DND-41 (cell line): ENCODE results near the gene RPL26.

ENCODE experiments used
- EZH2 ChIP-seq: IDR thresholded peaks from 3 replicates; pipeline ENCODE4 v1.6.1; 2012; ENCODE audit warnings: borderline replicate concordance, low read depth, mild to moderate bottlenecking, moderate library complexity, low read length, inconsistent platforms; ENCODE audit not compliant: severe bottlenecking
- TF ChIP-seq, protein P1 (sequence below): IDR thresholded peaks from 2 replicates; pipeline ENCODE4 v1.5.1; 2012; ENCODE audit warnings: borderline replicate concordance, low read length, moderate library complexity, mild to moderate bottlenecking; ENCODE audit not compliant: poor library complexity, severe bottlenecking; ENCODE audit errors: extremely low read depth

DNA sequence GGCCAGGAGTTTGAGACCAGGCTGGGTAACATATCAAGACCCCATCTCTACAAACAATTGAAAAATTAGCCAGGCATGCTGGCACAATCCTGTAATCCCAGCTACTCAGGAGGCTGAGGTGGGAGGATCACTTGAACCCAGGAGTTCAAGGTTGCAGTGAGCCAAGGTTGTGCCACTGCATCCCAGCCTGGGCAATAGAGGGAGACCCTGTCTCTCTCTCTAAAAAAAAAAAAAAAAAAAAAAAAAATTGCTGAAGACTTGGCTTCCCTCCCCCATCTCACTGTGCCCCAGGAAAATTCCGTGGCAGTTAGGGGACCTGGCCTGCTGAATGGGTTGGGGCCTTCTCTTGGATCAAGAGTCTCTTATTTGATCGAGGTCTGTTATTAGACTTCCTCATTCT lies 43.5 kb downstream of the RPL26 start, which contains the start of gene ODF4:
- TF ChIP-seq, protein P1, sequence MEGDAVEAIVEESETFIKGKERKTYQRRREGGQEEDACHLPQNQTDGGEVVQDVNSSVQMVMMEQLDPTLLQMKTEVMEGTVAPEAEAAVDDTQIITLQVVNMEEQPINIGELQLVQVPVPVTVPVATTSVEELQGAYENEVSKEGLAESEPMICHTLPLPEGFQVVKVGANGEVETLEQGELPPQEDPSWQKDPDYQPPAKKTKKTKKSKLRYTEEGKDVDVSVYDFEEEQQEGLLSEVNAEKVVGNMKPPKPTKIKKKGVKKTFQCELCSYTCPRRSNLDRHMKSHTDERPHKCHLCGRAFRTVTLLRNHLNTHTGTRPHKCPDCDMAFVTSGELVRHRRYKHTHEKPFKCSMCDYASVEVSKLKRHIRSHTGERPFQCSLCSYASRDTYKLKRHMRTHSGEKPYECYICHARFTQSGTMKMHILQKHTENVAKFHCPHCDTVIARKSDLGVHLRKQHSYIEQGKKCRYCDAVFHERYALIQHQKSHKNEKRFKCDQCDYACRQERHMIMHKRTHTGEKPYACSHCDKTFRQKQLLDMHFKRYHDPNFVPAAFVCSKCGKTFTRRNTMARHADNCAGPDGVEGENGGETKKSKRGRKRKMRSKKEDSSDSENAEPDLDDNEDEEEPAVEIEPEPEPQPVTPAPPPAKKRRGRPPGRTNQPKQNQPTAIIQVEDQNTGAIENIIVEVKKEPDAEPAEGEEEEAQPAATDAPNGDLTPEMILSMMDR = no peak
- TF ChIP-seq EZH2 = no peak
